ENCODE measurements around the gene QTRT2.

Gene QTRT2

DNA sequence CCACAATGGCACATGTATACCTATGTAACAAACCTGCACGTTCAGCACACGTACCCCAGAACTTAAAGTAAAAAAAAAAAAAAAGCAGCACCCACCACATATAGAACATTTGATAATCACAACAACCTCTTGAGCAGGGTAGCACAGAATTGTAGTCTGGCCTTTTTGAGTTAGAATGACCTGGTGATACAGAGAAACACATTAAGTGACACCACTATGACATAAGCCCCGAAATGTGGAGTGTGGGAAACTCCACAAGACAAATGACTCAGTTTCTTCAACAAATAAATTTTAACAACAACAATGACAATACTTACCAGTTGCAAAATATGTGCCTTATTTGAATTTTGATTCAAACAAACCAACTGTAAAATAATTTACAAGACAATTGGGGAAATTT lies 76.0 kb downstream of the QTRT2 start:
- Histone ChIP-seq H3K27ac (no peak overlapping the region), H3K27me3 (no peaks in the 10 kb centered on the region), H3K9me3 (no peaks in the 10 kb centered on the region), H3K4me1 (no peaks in the 10 kb centered on the region), H3K36me3 (no peaks in the 10 kb centered on the region), H3K4me3 (no peak overlapping the region)
- DNase-seq, result no peak
- intact Hi-C loops (cut with DNase I; ENCODE audit: low total_unique reads), result no loop called here
- TF ChIP-seq, protein P1, sequence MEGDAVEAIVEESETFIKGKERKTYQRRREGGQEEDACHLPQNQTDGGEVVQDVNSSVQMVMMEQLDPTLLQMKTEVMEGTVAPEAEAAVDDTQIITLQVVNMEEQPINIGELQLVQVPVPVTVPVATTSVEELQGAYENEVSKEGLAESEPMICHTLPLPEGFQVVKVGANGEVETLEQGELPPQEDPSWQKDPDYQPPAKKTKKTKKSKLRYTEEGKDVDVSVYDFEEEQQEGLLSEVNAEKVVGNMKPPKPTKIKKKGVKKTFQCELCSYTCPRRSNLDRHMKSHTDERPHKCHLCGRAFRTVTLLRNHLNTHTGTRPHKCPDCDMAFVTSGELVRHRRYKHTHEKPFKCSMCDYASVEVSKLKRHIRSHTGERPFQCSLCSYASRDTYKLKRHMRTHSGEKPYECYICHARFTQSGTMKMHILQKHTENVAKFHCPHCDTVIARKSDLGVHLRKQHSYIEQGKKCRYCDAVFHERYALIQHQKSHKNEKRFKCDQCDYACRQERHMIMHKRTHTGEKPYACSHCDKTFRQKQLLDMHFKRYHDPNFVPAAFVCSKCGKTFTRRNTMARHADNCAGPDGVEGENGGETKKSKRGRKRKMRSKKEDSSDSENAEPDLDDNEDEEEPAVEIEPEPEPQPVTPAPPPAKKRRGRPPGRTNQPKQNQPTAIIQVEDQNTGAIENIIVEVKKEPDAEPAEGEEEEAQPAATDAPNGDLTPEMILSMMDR (IDR thresholded peaks at IDR 0.05), result no peak

DNA sequence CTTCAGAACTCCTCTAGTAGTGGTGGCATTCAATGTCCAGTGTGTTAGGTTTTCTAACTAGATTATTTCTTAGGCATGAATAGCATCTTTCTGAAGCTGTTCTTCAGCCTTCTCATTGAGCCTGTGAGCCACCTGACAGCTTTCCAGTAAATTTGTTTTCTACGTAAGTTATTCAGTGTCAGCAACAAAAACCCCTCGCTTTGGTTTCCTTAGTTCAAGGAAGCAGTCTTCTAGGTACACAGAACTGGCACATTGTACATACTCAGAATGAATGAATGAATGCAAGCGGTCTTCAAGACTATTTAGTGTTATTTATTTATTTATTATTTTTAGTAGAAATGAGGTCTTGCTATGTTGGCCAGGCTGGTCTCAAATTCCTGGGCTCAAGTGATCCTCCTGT lies 77.4 kb downstream of the QTRT2 start:
- Histone ChIP-seq H3K27ac (no peak overlapping the region), H3K36me3 (no peaks in the 10 kb centered on the region), H3K4me3 (no peak overlapping the region), H3K4me1 (no peaks in the 10 kb centered on the region), H3K27me3 (no peaks in the 10 kb centered on the region), H3K9me3 (no peaks in the 10 kb centered on the region)
- TF ChIP-seq, protein P1 (IDR thresholded peaks at IDR 0.05), result no peak
- no peak for DNase-seq
- intact Hi-C loops (cut with DNase I; ENCODE audit: low total_unique reads), result no loop called here

All from tibial artery (tissue), 4 donors.